HEK293 (cell line): ENCODE results near the gene SLC22A31.
"Not testable (repeated sequence)": the region's sequence is repeated elsewhere in the genome, so short reads cannot be mapped to it uniquely, and the experiment has no call there.

Experiments
- CTCF ChIA-PET: fragments of 350-600 bp; formaldehyde crosslinking; extraction: SDS; loops from one replicate; lab custom pipeline; 2021; ENCODE audit warnings: antibody characterized with exemption; lab: Yijun Ruan, JAX
- POLR2A ChIA-PET: fragments of 300-600 bp; formaldehyde crosslinking; extraction: SDS; loops from one replicate; lab custom pipeline; 2020; ENCODE audit warnings: antibody characterized with exemption, inconsistent platforms; lab: Yijun Ruan, JAX
- H3K27ac ChIP-seq: fragments of 200-500 bp; sonication (Bioruptor generic); 2 replicates; pipeline ENCODE4 v1.5.1; 2014; ENCODE audit warnings: low read depth, low read length, control low read depth, inconsistent platforms; ENCODE audit errors: extremely low read depth
- H3K36me3 ChIP-seq, 2 experiments: fragments of 200-500 bp in 1 of 2; sonication (Bioruptor generic) in 1 of 2; 1 replicate in 1 of 2; 2 replicates in 1 of 2; pipeline ENCODE4 v1.5.1; 2014 to 2017; ENCODE audit warnings: inconsistent platforms in 2 of 2, low read length in 2 of 2; ENCODE audit not compliant: control insufficient read depth in 2 of 2, insufficient read depth in 1 of 2
- H3K4me1 ChIP-seq: fragments of 200-500 bp; sonication (Bioruptor generic); 2 replicates; pipeline ENCODE4 v1.5.1; 2014; ENCODE audit warnings: mild to moderate bottlenecking, low read length, inconsistent platforms; ENCODE audit not compliant: control insufficient read depth, insufficient read depth
- H3K4me3 ChIP-seq: 2 replicates; pipeline ENCODE4 v1.5.1; 2011; ENCODE audit warnings: low read depth, mild to moderate bottlenecking, control low read depth, low read length, moderate library complexity
- H3K9me3 ChIP-seq: fragments of 200-500 bp; sonication (Bioruptor generic); 2 replicates; pipeline ENCODE4 v1.5.1; 2014; ENCODE audit warnings: low read depth, low read length, inconsistent platforms; ENCODE audit not compliant: control insufficient read depth, insufficient read depth
- GFI1B ChIP-seq: fragments of 450-650 bp; formaldehyde crosslinking; IDR thresholded peaks from 2 replicates; pipeline ENCODE4 v1.5.1; 2016; ENCODE audit warnings: missing biosample characterization, missing genetic modification characterization
- GLI4 ChIP-seq: fragments of 450-650 bp; formaldehyde crosslinking; IDR thresholded peaks from 2 replicates; pipeline ENCODE4 v1.5.1; 2016; ENCODE audit warnings: missing biosample characterization, missing genetic modification characterization
- HOXD13 ChIP-seq: sonication (generic); formaldehyde crosslinking; IDR thresholded peaks from 2 replicates; pipeline ENCODE4 v1.8.0; 2022; ENCODE audit warnings: missing genetic modification reagents, borderline replicate concordance
- ZBTB7A ChIP-seq: fragments of 450-650 bp; formaldehyde crosslinking; IDR thresholded peaks from 2 replicates; pipeline ENCODE4 v1.5.1; 2016; ENCODE audit warnings: low read depth, missing biosample characterization, missing genetic modification characterization
- ZFHX2 ChIP-seq: fragments of 450-650 bp; formaldehyde crosslinking; conservative IDR thresholded peaks from 2 replicates; pipeline ENCODE4 v1.5.1; 2016; ENCODE audit warnings: missing biosample characterization, missing genetic modification characterization
- ZNF19 ChIP-seq: fragments of 450-650 bp; formaldehyde crosslinking; IDR thresholded peaks from 2 replicates; pipeline ENCODE4; 2016; ENCODE audit warnings: missing biosample characterization, missing genetic modification characterization, low read depth
- ZNF223 ChIP-seq: fragments of 450-650 bp; formaldehyde crosslinking; IDR thresholded peaks from 2 replicates; pipeline ENCODE4 v1.5.1; 2016; ENCODE audit warnings: missing biosample characterization, missing genetic modification characterization
- ZNF416 ChIP-seq: fragments of 450-650 bp; formaldehyde crosslinking; IDR thresholded peaks from 2 replicates; pipeline ENCODE4 v1.5.1; 2016; ENCODE audit warnings: missing biosample characterization, missing genetic modification characterization
- ZNF549 ChIP-seq: fragments of 450-650 bp; IDR thresholded peaks from 2 replicates; pipeline ENCODE4 v1.5.1; 2018; ENCODE audit warnings: missing biosample characterization, missing genetic modification characterization, mild to moderate bottlenecking, inconsistent platforms, moderate library complexity
- ZNF561 ChIP-seq: fragments of 450-650 bp; IDR thresholded peaks from 2 replicates; pipeline ENCODE4 v1.5.1; 2018; ENCODE audit warnings: missing biosample characterization, missing genetic modification characterization, borderline replicate concordance
- ZNF585B ChIP-seq: fragments of 450-650 bp; formaldehyde crosslinking; IDR thresholded peaks from 2 replicates; pipeline ENCODE4 v1.5.1; 2016; ENCODE audit warnings: missing biosample characterization, missing genetic modification characterization
- ZNF701 ChIP-seq: fragments of 450-650 bp; formaldehyde crosslinking; IDR thresholded peaks from 2 replicates; pipeline ENCODE4 v1.5.1; 2016; ENCODE audit warnings: missing biosample characterization, missing genetic modification characterization
- TF ChIP-seq, protein P1 (sequence below): fragments of 450-650 bp; formaldehyde crosslinking; IDR thresholded peaks from 2 replicates; pipeline ENCODE4 v1.5.1; 2016; ENCODE audit warnings: missing biosample characterization, missing genetic modification characterization
- TF ChIP-seq, protein P2 (sequence below): fragments of 450-650 bp; formaldehyde crosslinking; IDR thresholded peaks from 2 replicates; pipeline ENCODE4 v1.5.1; 2016; ENCODE audit warnings: missing biosample characterization, missing genetic modification characterization
- TF ChIP-seq, protein P3 (sequence below): fragments of 450-650 bp; formaldehyde crosslinking; IDR thresholded peaks from 2 replicates; pipeline ENCODE4 v1.5.1; 2016; ENCODE audit warnings: missing biosample characterization, missing genetic modification characterization, low read depth

SLC22A31 gene

DNA sequence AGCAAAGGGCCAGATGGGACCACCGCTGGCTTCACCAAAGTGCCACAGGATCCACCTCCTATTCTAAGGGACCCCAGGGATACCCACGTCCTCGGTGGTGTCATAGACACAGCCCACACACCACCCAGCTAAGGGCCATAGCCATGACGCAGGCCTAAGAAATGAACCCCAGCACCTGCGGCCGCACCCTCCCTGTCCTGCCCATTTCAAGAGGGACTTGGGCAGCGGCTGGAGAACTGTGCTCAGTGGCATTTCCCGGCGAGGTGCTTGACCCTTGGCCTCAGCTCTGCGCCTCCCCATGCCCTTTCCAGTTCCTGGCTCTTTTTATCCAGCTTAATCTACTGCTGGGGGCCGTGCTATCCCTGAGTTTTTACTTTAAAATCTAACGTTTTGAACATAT lies 44.4 kb upstream of the SLC22A31 start (continued):
- TF ChIP-seq, protein P1, sequence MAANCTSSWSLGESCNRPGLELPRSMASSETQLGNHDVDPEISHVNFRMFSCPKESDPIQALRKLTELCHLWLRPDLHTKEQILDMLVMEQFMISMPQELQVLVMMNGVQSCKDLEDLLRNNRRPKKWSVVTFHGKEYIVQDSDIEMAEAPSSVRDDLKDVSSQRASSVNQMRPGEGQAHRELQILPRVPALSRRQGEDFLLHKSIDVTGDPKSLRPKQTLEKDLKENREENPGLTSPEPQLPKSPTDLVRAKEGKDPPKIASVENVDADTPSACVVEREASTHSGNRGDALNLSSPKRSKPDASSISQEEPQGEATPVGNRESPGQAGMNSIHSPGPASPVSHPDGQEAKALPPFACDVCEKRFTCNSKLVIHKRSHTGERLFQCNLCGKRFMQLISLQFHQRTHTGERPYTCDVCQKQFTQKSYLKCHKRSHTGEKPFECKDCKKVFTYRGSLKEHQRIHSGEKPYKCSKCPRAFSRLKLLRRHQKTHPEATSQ: no peak
- TF ChIP-seq, protein P2, sequence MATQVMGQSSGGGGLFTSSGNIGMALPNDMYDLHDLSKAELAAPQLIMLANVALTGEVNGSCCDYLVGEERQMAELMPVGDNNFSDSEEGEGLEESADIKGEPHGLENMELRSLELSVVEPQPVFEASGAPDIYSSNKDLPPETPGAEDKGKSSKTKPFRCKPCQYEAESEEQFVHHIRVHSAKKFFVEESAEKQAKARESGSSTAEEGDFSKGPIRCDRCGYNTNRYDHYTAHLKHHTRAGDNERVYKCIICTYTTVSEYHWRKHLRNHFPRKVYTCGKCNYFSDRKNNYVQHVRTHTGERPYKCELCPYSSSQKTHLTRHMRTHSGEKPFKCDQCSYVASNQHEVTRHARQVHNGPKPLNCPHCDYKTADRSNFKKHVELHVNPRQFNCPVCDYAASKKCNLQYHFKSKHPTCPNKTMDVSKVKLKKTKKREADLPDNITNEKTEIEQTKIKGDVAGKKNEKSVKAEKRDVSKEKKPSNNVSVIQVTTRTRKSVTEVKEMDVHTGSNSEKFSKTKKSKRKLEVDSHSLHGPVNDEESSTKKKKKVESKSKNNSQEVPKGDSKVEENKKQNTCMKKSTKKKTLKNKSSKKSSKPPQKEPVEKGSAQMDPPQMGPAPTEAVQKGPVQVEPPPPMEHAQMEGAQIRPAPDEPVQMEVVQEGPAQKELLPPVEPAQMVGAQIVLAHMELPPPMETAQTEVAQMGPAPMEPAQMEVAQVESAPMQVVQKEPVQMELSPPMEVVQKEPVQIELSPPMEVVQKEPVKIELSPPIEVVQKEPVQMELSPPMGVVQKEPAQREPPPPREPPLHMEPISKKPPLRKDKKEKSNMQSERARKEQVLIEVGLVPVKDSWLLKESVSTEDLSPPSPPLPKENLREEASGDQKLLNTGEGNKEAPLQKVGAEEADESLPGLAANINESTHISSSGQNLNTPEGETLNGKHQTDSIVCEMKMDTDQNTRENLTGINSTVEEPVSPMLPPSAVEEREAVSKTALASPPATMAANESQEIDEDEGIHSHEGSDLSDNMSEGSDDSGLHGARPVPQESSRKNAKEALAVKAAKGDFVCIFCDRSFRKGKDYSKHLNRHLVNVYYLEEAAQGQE (tag by site-specific recombination): no peak
- TF ChIP-seq, protein P3, sequence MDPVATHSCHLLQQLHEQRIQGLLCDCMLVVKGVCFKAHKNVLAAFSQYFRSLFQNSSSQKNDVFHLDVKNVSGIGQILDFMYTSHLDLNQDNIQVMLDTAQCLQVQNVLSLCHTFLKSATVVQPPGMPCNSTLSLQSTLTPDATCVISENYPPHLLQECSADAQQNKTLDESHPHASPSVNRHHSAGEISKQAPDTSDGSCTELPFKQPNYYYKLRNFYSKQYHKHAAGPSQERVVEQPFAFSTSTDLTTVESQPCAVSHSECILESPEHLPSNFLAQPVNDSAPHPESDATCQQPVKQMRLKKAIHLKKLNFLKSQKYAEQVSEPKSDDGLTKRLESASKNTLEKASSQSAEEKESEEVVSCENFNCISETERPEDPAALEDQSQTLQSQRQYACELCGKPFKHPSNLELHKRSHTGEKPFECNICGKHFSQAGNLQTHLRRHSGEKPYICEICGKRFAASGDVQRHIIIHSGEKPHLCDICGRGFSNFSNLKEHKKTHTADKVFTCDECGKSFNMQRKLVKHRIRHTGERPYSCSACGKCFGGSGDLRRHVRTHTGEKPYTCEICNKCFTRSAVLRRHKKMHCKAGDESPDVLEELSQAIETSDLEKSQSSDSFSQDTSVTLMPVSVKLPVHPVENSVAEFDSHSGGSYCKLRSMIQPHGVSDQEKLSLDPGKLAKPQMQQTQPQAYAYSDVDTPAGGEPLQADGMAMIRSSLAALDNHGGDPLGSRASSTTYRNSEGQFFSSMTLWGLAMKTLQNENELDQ: no peak
- TF ChIP-seq ZFHX2 (tag by site-specific recombination) (no peak), ZNF223 (tag by site-specific recombination) (no peak), ZNF416 (tag by site-specific recombination) (no peak), GLI4 (tag by site-specific recombination) (no peak), ZNF561 (no peak)

DNA sequence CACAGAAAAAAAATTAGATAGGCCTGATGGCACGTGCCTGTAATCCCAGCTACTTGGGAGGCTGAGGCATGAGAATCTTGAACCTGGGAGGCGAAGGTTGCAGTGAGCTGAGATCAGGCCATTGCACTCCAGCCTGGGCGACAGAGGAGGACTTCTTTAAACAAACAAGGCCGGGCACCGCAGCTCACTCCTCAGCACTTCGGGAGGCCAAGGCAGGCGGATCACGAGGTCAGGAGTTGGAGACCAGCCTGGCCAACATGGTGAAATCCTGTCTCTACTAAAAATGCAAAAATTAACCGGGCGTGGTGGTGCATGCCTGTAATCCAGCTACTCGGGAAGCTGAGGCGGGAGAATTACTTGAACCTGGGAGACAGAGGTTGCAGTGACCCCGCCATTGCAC lies 43.9 kb upstream of the SLC22A31 start:
- POLR2A ChIA-PET, H3K36me3 ChIP-seq, H3K4me3 ChIP-seq, H3K4me1 ChIP-seq, H3K27ac ChIP-seq, H3K9me3 ChIP-seq: not testable (repeated sequence)
- CTCF ChIA-PET: interaction anchor here (1.1 kb wide), 1 partner anchor 318 kb away, joined by 3 read pairs; no protein-coding TSS in a partner anchor

DNA sequence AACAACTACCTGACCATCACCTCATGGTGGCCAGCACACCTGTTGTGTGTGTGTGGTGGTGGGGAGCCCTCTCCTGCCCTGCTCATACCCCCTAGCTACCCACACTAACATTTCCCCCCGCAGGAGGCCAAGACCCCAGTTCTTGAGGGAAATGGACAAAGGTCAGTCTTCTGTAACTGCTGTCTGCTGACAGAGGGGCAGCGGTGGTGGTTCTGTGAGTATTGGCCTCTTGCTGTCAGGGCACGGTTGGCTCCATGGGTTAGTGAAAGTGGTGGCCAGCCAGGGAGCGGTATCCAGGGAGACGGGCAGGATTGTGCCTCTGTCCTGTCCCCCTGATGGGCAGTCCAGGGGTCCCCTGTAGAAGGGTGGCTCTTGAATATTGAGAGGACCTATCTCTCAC lies 43.3 kb upstream of the SLC22A31 start:
- TF ChIP-seq ZNF585B: no peak
- TF ChIP-seq GFI1B (tag by site-specific recombination): no peak
- no peak for TF ChIP-seq ZNF19 (tag by site-specific recombination)
- TF ChIP-seq ZNF416 (tag by site-specific recombination): no peak
- TF ChIP-seq HOXD13 (CRISPR knock-in tag): no peak
- no peak for TF ChIP-seq ZNF701 (tag by site-specific recombination)
- no peak for TF ChIP-seq ZNF549 (tag by site-specific recombination)
- no peak for TF ChIP-seq ZBTB7A (tag by site-specific recombination)
- TF ChIP-seq, all 188 proteins: peak for 0
- CTCF ChIA-PET: no interaction called here
- H3K4me3 ChIP-seq: no peak overlapping the region
- H3K4me1 ChIP-seq: peaks cover 2% of the 10 kb centered on the region; the same call in 1 of the 2 replicates
- H3K36me3 ChIP-seq: no peaks in the 10 kb centered on the region
- H3K27ac ChIP-seq: no peak overlapping the region
- POLR2A ChIA-PET: no interaction called here
- no peaks in the 10 kb centered on the region for H3K9me3 ChIP-seq
